ENCODE results near the gene TTLL11. TPM values are rescaled to one million over a fixed set of nuclear protein-coding genes. Genes with fewer than 3 reads are reported as not detected.

TTLL11 gene
- total and polyA plus RNA-seq, 2 of the 8 experiments (the other 6 are each of a cell fraction or from before 2014, with no cell fraction given): 0.56 to 0.80 TPM

- Histone ChIP-seq H4K91ac (replicated peaks; ENCODE audit: insufficient read length, low read length) (peak overlapping the region; percentile 30), H3K4me3 (ENCODE audit: extremely low read depth in 1 of 4, insufficient read depth in 2 of 4, low read depth in 3 of 4, low read length in 4 of 4) (no peak overlapping the region), H3K23ac (ENCODE audit: insufficient read length) (no peak overlapping the region), H3K4ac (replicated peaks; ENCODE audit: insufficient read length, low read depth, low read length) (no peak overlapping the region), H3K18ac (ENCODE audit: extremely low read depth, low read length) (peak overlapping the region; percentile 51; the same call in 1 of the 2 replicates), H2BK20ac (ENCODE audit: low read length) (0 out of 2 replicates have a peak overlapping the region, but pooled peaks have one; percentile 13), H2AK5ac (ENCODE audit: low read depth, low read length) (no peak overlapping the region; the same call in 1 of the 2 replicates), H3K9me3 (ENCODE audit: insufficient read depth in 2 of 2, low read depth in 1 of 2, low read length in 1 of 2) (no peaks in the 10 kb centered on the region), H3K9ac (replicated peaks in 1 of 4; ENCODE audit: extremely low read depth in 1 of 4, low read depth in 3 of 4, low read length in 3 of 4) (no peak overlapping the region), H4K8ac (ENCODE audit: extremely low read depth, insufficient read depth, low read length) (no peak overlapping the region; the same call in 1 of the 2 replicates), H2AFZ (ENCODE audit: low read length) (no peak overlapping the region), H3K79me1 (ENCODE audit: low read depth, low read length) (peaks cover 3% of the 10 kb centered on the region; the same call in 1 of the 2 replicates), H3K79me2 (ENCODE audit: control insufficient read depth in 1 of 2, insufficient read depth in 2 of 2, low read length in 2 of 2) (no peaks in the 10 kb centered on the region), H3K4me2 (ENCODE audit: insufficient read depth in 1 of 2, low read depth in 2 of 2, low read length in 2 of 2) (peak overlapping the region in 1 of 2 experiments; percentile 22; a peak in 1 of 4 replicates), H4K5ac (ENCODE audit: insufficient read length, low read depth, low read length) (no peak overlapping the region), H3K14ac (ENCODE audit: insufficient read length) (no peak overlapping the region), H2BK15ac (ENCODE audit: low read length) (peak overlapping the region; percentile 74; the same call in 1 of the 2 replicates), H3K23me2 (ENCODE audit: low read depth, low read length) (no peaks in the 10 kb centered on the region; the same call in 1 of the 2 replicates), H3K27me3 (replicated peaks in 1 of 4; ENCODE audit: control insufficient read depth in 3 of 4, extremely low read depth in 1 of 4, insufficient read depth in 3 of 4, low read length in 3 of 4) (no peaks in the 10 kb centered on the region), H2BK12ac (ENCODE audit: low read depth, low read length) (no peak overlapping the region; the same call in 1 of the 2 replicates), H3K36me3 (ENCODE audit: control insufficient read depth in 2 of 4, insufficient read depth in 4 of 4, low read length in 3 of 4) (no peaks in the 10 kb centered on the region), H3K56ac (replicated peaks; ENCODE audit: insufficient read length, low read depth, low read length) (no peak overlapping the region), H3K4me1 (replicated peaks in 1 of 4; ENCODE audit: control insufficient read depth in 3 of 4, insufficient read depth in 4 of 4, low read length in 3 of 4) (peaks cover 6 to 21% (median 13%) of the 10 kb centered on the region in 4 experiments), H3K27ac (ENCODE audit: low read depth, low read length) (no peak overlapping the region), H2BK120ac (replicated peaks; ENCODE audit: low read depth, low read length) (no peak overlapping the region), H4K20me1 (replicated peaks in 1 of 2; ENCODE audit: control insufficient read depth in 1 of 2, insufficient read depth in 2 of 2, low read length in 2 of 2) (peaks cover 0 to 2% of the 10 kb centered on the region in 2 experiments), H2BK5ac (ENCODE audit: low read depth, low read length) (no peak overlapping the region; the same call in 1 of the 2 replicates)
- FAIRE-seq: no peak
- whole genome bisulfite sequencing, 2 experiments (ENCODE audit: extremely low coverage in 1 of 2, insufficient coverage in 1 of 2, insufficient read length in 1 of 2, insufficient replicate concordance in 2 of 2, low coverage in 1 of 2, low lambda C conversion rate in 2 of 2, missing lambda C conversion rate in 1 of 2): 88% methylated on average over 10 of the region's 11 CpGs; no CpG with 5 or more reads in 1 of the 2 experiments
- ChIA-PET POLR2A (ENCODE audit: partially characterized antibody) (interaction anchor here (0.8 to 1.4 kb wide), 3 partner anchors 9 to 34 kb away, joined by 3 to 4 read pairs (median 4); no protein-coding TSS in a partner anchor), CTCF (ENCODE audit: partially characterized antibody) (interaction anchor here (0.6 to 2.0 kb wide), 9 partner anchors 14 to 199 kb away, joined by 3 to 5 read pairs (median 4); no protein-coding TSS in a partner anchor)
- DNase-seq (ENCODE audit: low read depth in 1 of 2, low spot score in 2 of 2): peak in 1 of 2 experiments; percentile 42
- no peak for TF ChIP-seq POU5F1 (IDR thresholded peaks at IDR 0.05; ENCODE audit: low read depth, low read length)
- no peak for TF ChIP-seq CBX5 (IDR thresholded peaks at IDR 0.05; ENCODE audit: low read depth, low read length)
- TF ChIP-seq RXRA (IDR thresholded peaks at IDR 0.05; ENCODE audit: insufficient read depth, low read depth, low read length): no peak
Measured at GRCh38 chr9:121820286-121821005, 272.7 kb downstream of the TTLL11 start.

Measured in H1 (cell line).